CD14-positive monocyte (primary cell): ENCODE measurements around the gene IL18. TPM values are rescaled to one million over a fixed set of nuclear protein-coding genes. Genes with fewer than 3 reads are reported as not detected.

ENCODE experiments used
- DNase-seq, 3 donors: peaks; one replicate each; pipeline ENCODE4 v3.0.0-alpha.2; 2011 to 2022
- H2AFZ ChIP-seq: 2 replicates; pipeline ENCODE4 v1.6.0; 2012; ENCODE audit warnings: mild to moderate bottlenecking, low read depth, low read length, inconsistent platforms; ENCODE audit not compliant: insufficient read depth, poor library complexity, severe bottlenecking
- H3K27ac ChIP-seq, 2 donors: 1 replicate in 1 of 2; 2 replicates in 1 of 2; pipeline ENCODE4 v1.5.1; 2012 to 2013; ENCODE audit warnings: low read length in 2 of 2, control low read depth in 1 of 2, inconsistent platforms in 1 of 2, low read depth in 1 of 2, mild to moderate bottlenecking in 1 of 2
- H3K27me3 ChIP-seq, 2 donors: one replicate each; pipeline versions ENCODE4 v1.6.0 to v1.6.1; 2011 to 2013; ENCODE audit warnings: low read length in 2 of 2; ENCODE audit not compliant: control insufficient read depth in 2 of 2, insufficient read depth in 2 of 2
- H3K36me3 ChIP-seq, 2 donors: replicated peaks in 1 of 2; 1 replicate in 1 of 2; 2 replicates in 1 of 2; pipeline versions ENCODE4 v1.5.1 to v1.6.1; 2012 to 2013; ENCODE audit warnings: low read length in 2 of 2, control low read depth in 1 of 2, inconsistent platforms in 1 of 2, mild to moderate bottlenecking in 1 of 2; ENCODE audit not compliant: insufficient read depth in 2 of 2, control insufficient read depth in 1 of 2
- H3K4me1 ChIP-seq, 2 donors: 1 replicate in 1 of 2; 2 replicates in 1 of 2; pipeline versions ENCODE4 v1.5.1 to v1.6.1; 2012 to 2013; ENCODE audit warnings: low read length in 2 of 2, control low read depth in 1 of 2, inconsistent platforms in 1 of 2, mild to moderate bottlenecking in 1 of 2, moderate library complexity in 1 of 2; ENCODE audit not compliant: insufficient read depth in 2 of 2, control insufficient read depth in 1 of 2
- H3K4me2 ChIP-seq: replicated peaks from 2 replicates; pipeline ENCODE3; 2012; ENCODE audit warnings: low read length, moderate library complexity, mild to moderate bottlenecking; ENCODE audit not compliant: poor library complexity, severe bottlenecking; ENCODE audit errors: extremely low read depth
- H3K4me3 ChIP-seq, 3 experiments: fragments of 200-600 bp in 1 of 3; sonication (generic) in 1 of 3; replicated peaks in 1 of 3; 1 replicate in 2 of 3; 2 replicates in 1 of 3; pipeline ENCODE4 v1.5.1; 2011 to 2013; ENCODE audit warnings: low read length in 3 of 3, mild to moderate bottlenecking in 3 of 3, control low read depth in 2 of 3, low read depth in 2 of 3, inconsistent platforms in 1 of 3, moderate library complexity in 1 of 3
- H3K79me2 ChIP-seq: 2 replicates; pipeline ENCODE4 v1.6.0; 2012; ENCODE audit warnings: mild to moderate bottlenecking, control low read depth, inconsistent platforms, low read length, moderate library complexity; ENCODE audit not compliant: insufficient read depth
- H3K9ac ChIP-seq: 2 replicates; pipeline ENCODE4 v1.6.0; 2017; ENCODE audit warnings: low read length, mild to moderate bottlenecking; ENCODE audit not compliant: insufficient read depth, poor library complexity, severe bottlenecking
- H3K9me3 ChIP-seq, 2 donors: replicated peaks in 1 of 2; 1 replicate in 1 of 2; 2 replicates in 1 of 2; pipeline versions ENCODE4 v1.5.1 to v1.6.1; 2012 to 2013; ENCODE audit warnings: low read length in 2 of 2, control low read depth in 1 of 2; ENCODE audit not compliant: control insufficient read depth in 1 of 2, insufficient read depth in 1 of 2
- H4K20me1 ChIP-seq: 2 replicates; pipeline ENCODE4 v1.6.0; 2012; ENCODE audit warnings: mild to moderate bottlenecking, low read length, control low read depth, moderate library complexity; ENCODE audit not compliant: insufficient read depth
- H3K27ac Mint-ChIP-seq, 7 donors: one replicate each; pipeline ENCODE4 v1.8.0; 2020; ENCODE audit warnings: mild to moderate bottlenecking in 7 of 7, mixed read lengths in 7 of 7, moderate library complexity in 6 of 7, inconsistent platforms in 2 of 7
- H3K27me3 Mint-ChIP-seq, 3 donors: one replicate each; pipeline ENCODE4 v1.8.0; 2021 to 2022; ENCODE audit warnings: low read depth in 3 of 3, mild to moderate bottlenecking in 3 of 3, mixed read lengths in 3 of 3, moderate library complexity in 3 of 3, inconsistent platforms in 1 of 3
- H3K36me3 Mint-ChIP-seq, 2 donors: one replicate each; pipeline ENCODE4 v1.8.0; 2020; ENCODE audit warnings: mixed read lengths in 2 of 2, inconsistent platforms in 1 of 2, mild to moderate bottlenecking in 1 of 2
- H3K4me1 Mint-ChIP-seq: one replicate; pipeline ENCODE4 v1.8.0; 2020; ENCODE audit warnings: mild to moderate bottlenecking, mixed read lengths
- H3K4me3 Mint-ChIP-seq, 2 donors: one replicate each; pipeline ENCODE4 v1.8.0; 2020; ENCODE audit warnings: mild to moderate bottlenecking in 2 of 2, mixed read lengths in 2 of 2, moderate library complexity in 1 of 2
- H3K9me3 Mint-ChIP-seq, 7 donors: one replicate each; pipeline ENCODE4 v1.8.0; 2020 to 2022; ENCODE audit warnings: mixed read lengths in 7 of 7, mild to moderate bottlenecking in 6 of 7, moderate library complexity in 6 of 7, inconsistent platforms in 2 of 7
- CTCF ChIP-seq: fragments of 200-600 bp; IDR thresholded peaks from one replicate; pipeline ENCODE4 v1.8.0; 2022; ENCODE audit warnings: antibody characterized with exemption, mild to moderate bottlenecking
- WGBS: methylation state at CpG from one replicate; pipeline ENCODE4 v1.1.5; 2013; ENCODE audit warnings: missing lambda C conversion rate; ENCODE audit not compliant: insufficient coverage; 5-methylcytosine and 5-hydroxymethylcytosine counted together
- intact Hi-C, 2 donors: fragments of 100-400 bp; cut with micrococcal nuclease; formaldehyde crosslinking; loops; one replicate each; pipeline versions ENCODE4 v1.15.0 to v1.15.1; 2023
- polyA plus RNA-seq, 3 donors: library from polyadenylated mRNA; depleted of rRNA in 1 of 3; unstranded in 2 of 3; stranded (reverse) in 1 of 3; fragments of 300-500 nt in 2 of 3; fragments of >200 nt in 1 of 3; fragmentation: Illumina TruSeq in 2 of 3; gene quantifications; 1 replicate in 2 of 3; 2 replicates in 1 of 3; pipeline ENCODE4 v1.2.3, GENCODE V29; 2012 to 2021

IL18 gene
- polyA plus RNA-seq, 3 donors, result 11.7 to 16.2 (median 16.1) TPM

- TF ChIP-seq CTCF, result no peak
- Histone ChIP-seq H3K4me3 (no peak overlapping the region), H3K27me3 (no peaks in the 10 kb centered on the region), H3K9ac (no peak overlapping the region), H3K9me3 (no peaks in the 10 kb centered on the region), H2AFZ (no peak overlapping the region), H4K20me1 (no peaks in the 10 kb centered on the region), H3K4me2 (no peak overlapping the region), H3K79me2 (no peaks in the 10 kb centered on the region), H3K36me3 (no peaks in the 10 kb centered on the region), H3K27ac (no peak overlapping the region), H3K4me1 (peaks cover 28 to 29% of the 10 kb centered on the region in 2 donors)
- DNase-seq, result no peak
- no CpG with 5 or more reads among the region's 2 CpGs for WGBS
- intact Hi-C loops, result loop anchor here in 1 of 2 donors (10.0 kb wide), 1 partner anchor 167 kb away; no protein-coding TSS in a partner anchor
- no peak overlapping the region for H3K4me3 Mint-ChIP-seq
- H3K4me1 Mint-ChIP-seq, result peaks cover 37% of the 10 kb centered on the region
- H3K27me3 Mint-ChIP-seq, result peaks cover 0 to 2% (median 0%) of the 10 kb centered on the region in 3 donors
- H3K27ac Mint-ChIP-seq, result peak overlapping the region in 1 of 7 donors; percentile 25
- H3K36me3 Mint-ChIP-seq, result peaks cover 3 to 8% of the 10 kb centered on the region in 2 donors
- H3K9me3 Mint-ChIP-seq, result peaks cover 0 to 2% (median 0%) of the 10 kb centered on the region in 7 donors
These were observed 45.7 kb downstream of the IL18 start for GRCh38 chr11:112118176-112118575.

- H2AFZ ChIP-seq, result no peak overlapping the region
- Mint-ChIP-seq H3K9me3 (peaks cover 0 to 4% (median 0%) of the 10 kb centered on the region in 7 donors), H3K27ac (no peak overlapping the region), H3K27me3 (peaks cover 0 to 2% (median 0%) of the 10 kb centered on the region in 3 donors), H3K4me1 (peaks cover 30% of the 10 kb centered on the region), H3K4me3 (no peak overlapping the region), H3K36me3 (peaks cover 0 to 2% of the 10 kb centered on the region in 2 donors)
- intact Hi-C loops, result loop anchor here in 1 of 2 donors (10.0 kb wide), 1 partner anchor 169 kb away; no protein-coding TSS in a partner anchor
- H4K20me1 ChIP-seq, result no peaks in the 10 kb centered on the region
- no peak overlapping the region for H3K9ac ChIP-seq
- H3K4me3 ChIP-seq, result no peak overlapping the region
- no peaks in the 10 kb centered on the region for H3K27me3 ChIP-seq
- H3K27ac ChIP-seq, result no peak overlapping the region
- no peaks in the 10 kb centered on the region for H3K79me2 ChIP-seq
- 68% methylated on average over 3 of the region's 5 CpGs for WGBS
- no peaks in the 10 kb centered on the region for H3K36me3 ChIP-seq
- TF ChIP-seq CTCF, result no peak
- DNase-seq, result no peak
- H3K4me2 ChIP-seq, result no peak overlapping the region
- peaks cover 22 to 26% of the 10 kb centered on the region in 2 donors for H3K4me1 ChIP-seq
- H3K9me3 ChIP-seq, result no peaks in the 10 kb centered on the region
These were observed 48.5 kb downstream of the IL18 start for GRCh38 chr11:112115386-112115785.
